Fibroblast of villous mesenchyme (primary cell): ENCODE results near the gene TNK2. TPM values are rescaled to one million over a fixed set of nuclear protein-coding genes. Genes with fewer than 3 reads are reported as not detected.
"Not testable (repeated sequence)": the region's sequence is repeated elsewhere in the genome, so short reads cannot be mapped to it uniquely, and the experiment has no call there.

Experiments
- DNase-seq: peaks from one replicate; pipeline ENCODE4 v3.0.0-alpha.2; 2010; ENCODE audit warnings: low read depth
- H3K4me3 ChIP-seq: 2 replicates; pipeline ENCODE4 v1.5.1; 2011; ENCODE audit warnings: low read depth, mild to moderate bottlenecking, low read length
- total RNA-seq: library from RNA; depleted of rRNA; stranded (reverse); fragments of >200 nt; gene quantifications from 2 replicates; pipeline ENCODE4 v1.2.3, GENCODE V29; 2012
- TF ChIP-seq, protein P1 (sequence below): IDR thresholded peaks from 2 replicates; pipeline ENCODE4 v1.5.1; 2012; ENCODE audit warnings: low read depth, mild to moderate bottlenecking, low read length; ENCODE audit not compliant: insufficient read depth

TNK2 gene
- total RNA-seq, 1 donor = 12.1 TPM

- TF ChIP-seq, protein P1, sequence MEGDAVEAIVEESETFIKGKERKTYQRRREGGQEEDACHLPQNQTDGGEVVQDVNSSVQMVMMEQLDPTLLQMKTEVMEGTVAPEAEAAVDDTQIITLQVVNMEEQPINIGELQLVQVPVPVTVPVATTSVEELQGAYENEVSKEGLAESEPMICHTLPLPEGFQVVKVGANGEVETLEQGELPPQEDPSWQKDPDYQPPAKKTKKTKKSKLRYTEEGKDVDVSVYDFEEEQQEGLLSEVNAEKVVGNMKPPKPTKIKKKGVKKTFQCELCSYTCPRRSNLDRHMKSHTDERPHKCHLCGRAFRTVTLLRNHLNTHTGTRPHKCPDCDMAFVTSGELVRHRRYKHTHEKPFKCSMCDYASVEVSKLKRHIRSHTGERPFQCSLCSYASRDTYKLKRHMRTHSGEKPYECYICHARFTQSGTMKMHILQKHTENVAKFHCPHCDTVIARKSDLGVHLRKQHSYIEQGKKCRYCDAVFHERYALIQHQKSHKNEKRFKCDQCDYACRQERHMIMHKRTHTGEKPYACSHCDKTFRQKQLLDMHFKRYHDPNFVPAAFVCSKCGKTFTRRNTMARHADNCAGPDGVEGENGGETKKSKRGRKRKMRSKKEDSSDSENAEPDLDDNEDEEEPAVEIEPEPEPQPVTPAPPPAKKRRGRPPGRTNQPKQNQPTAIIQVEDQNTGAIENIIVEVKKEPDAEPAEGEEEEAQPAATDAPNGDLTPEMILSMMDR = no peak
- H3K4me3 ChIP-seq = no peak overlapping the region
- DNase-seq = no peak
Measured at GRCh38 chr3:195903950-195904290, 4.4 kb downstream of the TNK2 start.

DNA sequence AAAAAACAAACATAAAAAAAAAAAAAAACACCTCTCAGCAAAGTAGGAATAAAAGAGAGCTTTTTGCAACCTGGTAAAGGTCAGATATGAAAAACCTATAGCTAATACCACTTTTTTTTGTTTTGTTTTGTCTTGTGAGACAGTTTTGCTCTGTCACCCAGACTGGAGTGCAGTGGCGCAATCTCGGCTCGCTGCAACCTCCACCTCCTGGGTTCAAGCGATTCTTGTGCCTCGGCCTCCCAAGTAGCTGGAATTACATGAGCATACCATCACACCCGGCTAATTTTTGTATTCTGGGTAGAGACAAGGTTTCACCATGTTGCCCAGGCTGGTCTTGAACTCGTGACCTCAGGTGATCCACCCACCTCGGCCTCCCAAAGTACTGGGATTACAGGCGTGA lies 5.7 kb downstream of the TNK2 start:
- H3K4me3 ChIP-seq, DNase-seq: not testable (repeated sequence)

DNA sequence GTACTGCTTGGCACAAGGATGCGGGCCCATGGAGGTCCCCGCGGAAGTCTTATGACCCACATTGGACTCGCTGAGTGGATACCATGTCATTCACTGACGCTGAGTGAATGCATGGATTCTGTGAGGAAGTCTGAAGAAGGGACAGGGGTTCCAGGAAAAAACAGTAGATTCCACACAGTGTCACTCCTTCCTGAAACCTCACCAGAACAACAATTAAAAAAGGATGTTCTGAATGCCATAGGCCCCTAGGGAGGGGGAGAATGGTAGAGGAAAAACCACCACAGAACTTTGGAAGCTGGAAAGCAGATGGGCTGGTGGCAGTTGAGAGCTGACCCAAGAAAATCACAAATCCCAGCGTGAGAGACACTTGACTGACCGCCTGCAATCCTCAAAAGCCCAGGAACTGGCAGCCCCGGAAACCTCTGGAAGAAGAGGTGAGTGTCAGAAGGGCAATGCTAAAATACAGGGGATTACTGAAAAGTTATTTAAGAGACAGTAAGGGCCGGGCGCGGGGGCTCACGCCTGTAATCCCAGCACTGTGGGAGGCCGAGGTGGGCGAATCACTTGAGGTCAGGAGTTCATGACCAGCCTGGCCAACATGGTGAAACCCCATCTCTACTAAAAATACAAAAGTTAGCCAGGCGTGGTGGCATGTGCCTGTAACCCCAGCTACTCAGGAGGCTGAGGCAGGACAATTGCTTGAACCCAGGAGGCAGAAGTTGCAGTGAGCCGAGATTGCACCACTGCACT lies 6.3 kb downstream of the TNK2 start:
- H3K4me3 ChIP-seq, DNase-seq: not testable (repeated sequence)

- TF ChIP-seq, protein P1 = no peak
- H3K4me3 ChIP-seq = no peak overlapping the region
- peak; percentile 45 for DNase-seq
Measured at GRCh38 chr3:195900436-195901355, 7.7 kb downstream of the TNK2 start.

DNA sequence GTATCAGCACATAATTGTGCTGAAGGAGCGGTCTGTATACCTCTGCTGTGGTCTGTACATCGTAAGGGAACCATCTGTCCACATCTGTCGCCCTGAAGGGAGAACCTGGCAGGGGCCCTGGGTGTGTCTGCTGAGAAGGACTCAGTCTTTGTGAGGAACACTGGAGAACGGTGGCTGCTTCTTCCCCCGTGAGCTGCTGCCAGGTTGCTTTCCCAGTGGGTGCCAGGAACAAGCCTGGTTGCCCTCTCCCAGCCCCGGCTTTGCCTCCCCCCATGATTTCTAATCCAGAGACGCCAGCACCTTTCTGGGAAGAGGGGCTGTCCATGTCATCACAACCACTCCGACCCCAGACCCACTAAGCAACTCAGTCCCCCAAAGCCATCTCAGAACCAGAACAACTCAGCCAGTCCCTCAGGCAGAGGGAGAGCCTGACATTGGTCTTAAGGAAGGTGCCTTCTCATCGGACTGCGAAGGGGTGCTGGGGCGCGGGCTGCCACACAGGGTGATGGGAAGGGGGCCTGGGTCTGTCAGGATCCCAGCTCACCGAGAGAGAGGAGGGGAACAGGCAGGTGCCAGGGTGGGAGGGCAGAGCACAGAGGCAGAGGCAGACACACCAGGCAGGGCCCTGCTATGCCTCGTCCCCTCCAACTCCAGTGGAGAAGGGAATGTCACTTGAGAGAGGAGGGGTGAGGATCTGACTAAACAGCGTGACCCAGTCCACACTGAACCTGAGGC lies 8.5 kb downstream of the TNK2 start:
- no peak overlapping the region for H3K4me3 ChIP-seq
- TF ChIP-seq, protein P1 = no peak
- DNase-seq = no peak

DNA sequence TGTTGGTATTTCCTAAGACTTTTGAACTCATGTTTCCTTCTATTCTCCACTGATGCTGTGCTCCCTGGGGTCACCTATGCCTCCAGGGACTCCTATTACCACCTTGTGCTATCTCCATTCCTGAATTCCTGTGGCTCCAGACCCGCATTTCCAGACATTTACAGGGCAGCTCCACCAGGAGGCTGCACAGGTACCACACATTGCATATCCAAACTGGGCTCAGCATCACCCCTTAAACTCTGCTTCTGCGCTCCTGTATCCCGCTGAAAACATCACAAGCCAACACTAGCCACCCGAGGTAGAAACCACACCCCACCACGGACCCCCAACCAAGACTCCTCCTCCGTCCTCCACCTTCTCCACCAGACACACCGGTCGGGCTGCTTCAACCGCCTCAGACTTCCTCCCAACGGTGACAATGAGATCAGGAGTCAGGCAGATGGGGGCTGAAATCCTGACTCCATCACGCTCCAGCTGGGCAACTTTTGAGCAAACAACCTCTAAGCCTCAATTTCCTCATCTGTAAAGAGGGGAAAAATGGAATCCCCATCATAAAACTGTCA lies 10.4 kb downstream of the TNK2 start:
- H3K4me3 ChIP-seq = no peak overlapping the region
- no peak for DNase-seq
- TF ChIP-seq, protein P1 = no peak

DNA sequence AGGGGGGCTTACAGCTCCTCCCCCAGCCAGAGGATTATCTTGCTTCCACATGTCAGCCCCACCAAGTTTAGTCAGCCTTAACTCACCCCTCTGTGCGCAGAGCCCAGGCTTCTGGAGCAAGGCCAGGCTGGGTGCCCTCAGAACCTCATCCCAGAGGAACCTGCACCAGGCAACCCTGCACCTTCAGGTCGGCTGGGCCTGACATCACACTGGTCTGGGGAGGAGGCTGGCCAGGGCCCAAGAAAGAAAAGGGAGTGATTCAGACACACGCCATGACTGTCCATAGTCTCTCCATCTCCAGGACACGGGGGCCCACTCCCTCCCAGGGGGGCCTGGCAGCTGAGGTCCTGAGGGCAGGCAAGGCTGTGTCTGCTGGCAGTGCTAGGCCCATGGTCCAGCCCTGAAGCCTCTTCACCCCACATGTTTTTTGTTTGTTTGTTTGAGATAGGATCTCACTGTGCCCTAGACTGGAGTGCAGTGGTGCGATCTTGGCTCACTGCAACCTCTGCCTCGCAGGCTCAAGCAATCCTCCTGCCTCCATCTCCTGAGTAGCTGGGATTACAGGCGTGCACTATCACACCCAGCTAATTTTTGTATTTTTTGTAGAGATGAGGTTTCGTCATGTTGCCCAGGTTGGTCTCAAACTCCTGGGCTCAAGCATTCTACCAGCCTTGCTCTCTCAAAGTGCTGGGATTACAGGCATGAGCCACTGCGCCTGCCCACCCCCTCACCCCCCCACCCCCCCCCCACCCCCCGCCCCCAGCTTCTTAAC lies 11.1 kb downstream of the TNK2 start:
- peak; percentile 49 for DNase-seq
- H3K4me3 ChIP-seq = no peak overlapping the region
- TF ChIP-seq, protein P1 = no peak
